HL-60/S4 (cell line): Measurements from ENCODE around the gene PRDM5.
"Not testable (repeated sequence)": the region's sequence is repeated elsewhere in the genome, so short reads cannot be mapped to it uniquely, and the experiment has no call there.

Source experiments
- in situ Hi-C: fragments of 300-500 bp; cut with MboI; formaldehyde crosslinking; loops from 2 replicates; pipeline ENCODE4 v1.14.3; 2022; ENCODE audit warnings: low sequenced_read_pairs

The PRDM5 gene

GRCh38 chr4:120664851-120665250 is 257.7 kb downstream of the PRDM5 start:
- in situ Hi-C loops: no loop called here

- in situ Hi-C loops: no loop called here
Observed at GRCh38 chr4:120659616-120660170, 262.8 kb downstream of the PRDM5 start.

GRCh38 chr4:120658772-120659171 is 263.8 kb downstream of the PRDM5 start:
- in situ Hi-C loops: no loop called here

- in situ Hi-C loops: no loop called here
Observed at GRCh38 chr4:120653804-120654573, 268.5 kb downstream of the PRDM5 start.

- in situ Hi-C loops: not testable (repeated sequence)
Observed at GRCh38 chr4:120648336-120648735, 274.2 kb downstream of the PRDM5 start.
